K562 (cell line): ENCODE results near the gene HIVEP3. TPM values are rescaled to one million over a fixed set of nuclear protein-coding genes. Genes with fewer than 3 reads are reported as not detected.

Experiments used
- ATAC-seq: fragments of 200-7000 bp; cut with Tn5 transposase; 3 replicates; pipeline ENCODE4 v1.9.1; 2020; ENCODE audit warnings: moderate library complexity
- BruUV-seq: library from RNA; stranded (reverse); fragments of 400-500 nt; replicated peaks from 2 replicates; lab custom pipeline; 2021; lab: Mats Ljungman, UMichigan
- CTCF ChIA-PET: fragments of 300-600 bp; formaldehyde crosslinking; extraction: SDS; loops from one replicate; lab custom pipeline; 2021; ENCODE audit warnings: low intra/inter-chr PET ratio; lab: Yijun Ruan, JAX
- POLR2A ChIA-PET: fragments of 300-600, 350-650 bp; sonication (Branson Sonifier 250); formaldehyde crosslinking; extraction: SDS; loops from one replicate; lab custom pipeline; 2021; ENCODE audit warnings: antibody characterized with exemption, inconsistent platforms; lab: Yijun Ruan, JAX
- DNase-seq, 4 experiments: peaks; one replicate each; pipeline versions ENCODE4 v3.0.0 to v3.0.0-alpha.2; 2011 to 2018; ENCODE audit warnings: low spot score in 3 of 4, mixed read lengths in 3 of 4; ENCODE audit errors: extremely low read depth in 1 of 4
- FAIRE-seq: peaks from 2 replicates; lab custom pipeline; 2011; peaks lifted over from hg19 to GRCh38; lab: Jason Lieb, UNC
- H2AFZ ChIP-seq: 2 replicates; pipeline ENCODE4 v1.6.0; 2011; ENCODE audit warnings: low read depth, low read length, control low read depth, inconsistent platforms
- H3K27ac ChIP-seq: fragments of 200-600 bp; 3 replicates; pipeline ENCODE4 v1.8.0; 2011; ENCODE audit warnings: low read depth, mild to moderate bottlenecking, control low read depth, inconsistent platforms, low read length, moderate library complexity, mixed read lengths; ENCODE audit errors: extremely low read depth
- H3K27me3 ChIP-seq, 2 experiments: fragments of 300-600 bp in 1 of 2; 2 replicates in 1 of 2; 3 replicates in 1 of 2; pipeline versions ENCODE4 v1.6.0 to v1.8.0; 2011; ENCODE audit warnings: inconsistent platforms in 2 of 2, low read length in 2 of 2, mild to moderate bottlenecking in 1 of 2, mixed read lengths in 1 of 2, moderate library complexity in 1 of 2; ENCODE audit not compliant: control insufficient read depth in 2 of 2, insufficient read depth in 2 of 2
- H3K36me3 ChIP-seq: fragments of 300-600 bp; 3 replicates; pipeline ENCODE4 v1.8.0; 2011; ENCODE audit warnings: mild to moderate bottlenecking, low read length, inconsistent platforms; ENCODE audit not compliant: control insufficient read depth, insufficient read depth
- H3K4me1 ChIP-seq, 2 experiments: fragments of 200-600 bp in 1 of 2; replicated peaks in 1 of 2; 2 replicates in 1 of 2; 3 replicates in 1 of 2; pipeline versions ENCODE4 v1.5.1 to v1.8.0; 2011; ENCODE audit warnings: inconsistent platforms in 2 of 2, low read length in 2 of 2, mild to moderate bottlenecking in 1 of 2, mixed read lengths in 1 of 2, moderate library complexity in 1 of 2; ENCODE audit not compliant: control insufficient read depth in 2 of 2, insufficient read depth in 2 of 2
- H3K4me2 ChIP-seq: 2 replicates; pipeline ENCODE4 v1.6.1; 2011; ENCODE audit warnings: low read length, control low read depth, inconsistent platforms, mixed read lengths; ENCODE audit not compliant: insufficient read depth
- H3K4me3 ChIP-seq: fragments of 200-600 bp; sonication (generic), shearing (Covaris generic); 2 replicates; pipeline ENCODE4 v1.5.1; 2016; ENCODE audit warnings: control low read depth, inconsistent platforms
- H3K79me2 ChIP-seq: fragments of 200-600 bp; 3 replicates; pipeline ENCODE4 v1.8.0; 2011; ENCODE audit warnings: low read length, inconsistent platforms; ENCODE audit not compliant: control insufficient read depth, insufficient read depth
- H3K9ac ChIP-seq, 2 experiments: 2 replicates each; pipeline versions ENCODE4 v1.6.0 to v1.6.1; 2011; ENCODE audit warnings: low read depth in 2 of 2, low read length in 2 of 2, control low read depth in 1 of 2, inconsistent platforms in 1 of 2, mild to moderate bottlenecking in 1 of 2, mixed read lengths in 1 of 2; ENCODE audit not compliant: insufficient read depth in 1 of 2
- H3K9me1 ChIP-seq: one replicate; pipeline ENCODE4 v1.6.0; 2011; ENCODE audit warnings: inconsistent platforms, mild to moderate bottlenecking, low read length, moderate library complexity; ENCODE audit not compliant: control insufficient read depth, insufficient read depth
- H3K9me3 ChIP-seq: replicated peaks from 2 replicates; pipeline ENCODE4 v1.5.1; 2011; ENCODE audit warnings: low read depth, low read length, inconsistent platforms; ENCODE audit not compliant: control insufficient read depth, insufficient read depth
- H4K20me1 ChIP-seq: replicated peaks from 2 replicates; pipeline ENCODE4 v1.6.1; 2011; ENCODE audit warnings: low read length, inconsistent platforms, mixed read lengths; ENCODE audit not compliant: control insufficient read depth, insufficient read depth
- GTF2A2 ChIP-seq: IDR thresholded peaks from 2 replicates; pipeline ENCODE4 v1.6.1; 2016; ENCODE audit warnings: mild to moderate bottlenecking, missing genetic modification characterization, missing compliant biosample characterization
- MTA3 ChIP-seq: fragments of 450-650 bp; formaldehyde crosslinking; IDR thresholded peaks from 2 replicates; pipeline ENCODE4 v1.6.1; 2017; ENCODE audit warnings: mild to moderate bottlenecking, borderline replicate concordance
- SIRT6 ChIP-seq: IDR thresholded peaks from one replicate; pipeline ENCODE4 v1.6.1; 2012; ENCODE audit warnings: low read depth, mild to moderate bottlenecking, control low read depth, inconsistent platforms, low read length, moderate library complexity
- SMARCA5 ChIP-seq: fragments of 450-650 bp; IDR thresholded peaks from 2 replicates; pipeline ENCODE4 v1.6.1; 2016
- ZNF175 ChIP-seq: fragments of 200-800 bp; sonication (Bioruptor generic); IDR thresholded peaks from 2 replicates; pipeline ENCODE4 v1.6.1; 2016; ENCODE audit warnings: low read depth, mild to moderate bottlenecking, missing genetic modification characterization, missing compliant biosample characterization
- ZNF830 ChIP-seq: fragments of 250-450 bp; sonication (Bioruptor Pico); IDR thresholded peaks from 2 replicates; pipeline ENCODE4 v1.5.0; 2021; ENCODE audit warnings: mild to moderate bottlenecking
- WGBS: fragments of 100-300 bp; shearing (Covaris generic); methylation state at CpG from one replicate; pipeline ENCODE4 v1.1.6; 2016; ENCODE audit warnings: low coverage, mixed read lengths; ENCODE audit not compliant: insufficient coverage; ENCODE audit errors: missing lambda C conversion rate; 5-methylcytosine and 5-hydroxymethylcytosine counted together
- in situ Hi-C: fragments of 300-500 bp; cut with MboI; formaldehyde crosslinking; loops from 4 replicates; pipeline ENCODE4 v1.15.0; 2018; ENCODE audit warnings: inconsistent platforms, mixed read lengths
- intact Hi-C: fragments of 100-400 bp; cut with micrococcal nuclease; formaldehyde crosslinking; loops from 2 replicates; pipeline ENCODE4 v1.14.2; 2022
- polyA plus RNA-seq, 8 experiments: library from polyadenylated mRNA; depleted of rRNA in 4 of 8; stranded (reverse) in 5 of 8; unstranded in 3 of 8; fragments of >200 nt; fragmentation: Nextera tagmentation in 2 of 8; fragmentation: Illumina TruSeq in 1 of 8; extraction: Ambion mirVana in 2 of 8; extraction: Trizol in 1 of 8; gene quantifications; 2 replicates each; pipeline versions ENCODE4 v1.2.1 to v1.2.3, GENCODE V29; 2011 to 2014; ENCODE audit warnings: inconsistent platforms in 1 of 8, missing spikeins in 1 of 8
- total RNA-seq, 7 experiments: library from RNA; depleted of rRNA in 6 of 7; stranded (reverse); fragments of >200 nt in 6 of 7; fragmentation: Illumina TruSeq in 2 of 7; extraction: Trizol in 2 of 7; gene quantifications; 2 replicates each; pipeline versions ENCODE4 v1.2.1 to v1.2.3, GENCODE V29; 2011 to 2021; ENCODE audit warnings: low replicate concordance in 1 of 7
- TF ChIP-seq, protein P1 (sequence below): fragments of 450-650 bp; IDR thresholded peaks from 2 replicates; pipeline ENCODE4 v1.6.1; 2016; ENCODE audit warnings: antibody characterized with exemption
- TF ChIP-seq, protein P2 (sequence below): fragments of 150-350 bp; conservative IDR thresholded peaks from 2 replicates; pipeline ENCODE4 v1.6.1; 2014; ENCODE audit warnings: low read length
- TF ChIP-seq, protein P3 (sequence below): fragments of 250-450 bp; sonication (Bioruptor Pico); IDR thresholded peaks from 2 replicates; pipeline ENCODE4 v1.4.0; 2020; ENCODE audit warnings: mild to moderate bottlenecking, moderate library complexity

Gene HIVEP3
- total and polyA plus RNA-seq, 9 of the 15 experiments (the other 6 are each of a cell fraction or from before 2014, with no cell fraction given): 0.09 to 0.58 (median 0.34) TPM; not detected in 1

GRCh38 chr1:41515131-41515678 lies 403.5 kb downstream of the HIVEP3 start:
- BruUV-seq: no TSS peak

GRCh38 chr1:41514381-41514780 lies 404.3 kb downstream of the HIVEP3 start:
- in situ Hi-C loops: no loop called here
- BruUV-seq: no TSS peak
- WGBS: 2% methylated on average over 8 of the region's 8 CpGs
- Histone ChIP-seq H3K9me3 (no peaks in the 10 kb centered on the region), H3K27ac (no peak overlapping the region), H3K4me3 (no peak overlapping the region), H3K79me2 (no peaks in the 10 kb centered on the region), H2AFZ (no peak overlapping the region), H3K4me2 (no peak overlapping the region), H3K27me3 (peaks cover 37 to 77% of the 10 kb centered on the region in 2 experiments; a peak in 4 of 5 replicates), H3K9me1 (peaks cover 2% of the 10 kb centered on the region), H3K4me1 (peaks cover 0 to 28% of the 10 kb centered on the region in 2 experiments; a peak in 2 of 5 replicates), H3K9ac (no peak overlapping the region), H3K36me3 (no peaks in the 10 kb centered on the region), H4K20me1 (peaks cover 13% of the 10 kb centered on the region)
- DNase-seq: no peak
- POLR2A ChIA-PET: interaction anchor here (0.6 to 1.1 kb wide), 2 partner anchors 27 to 316 kb away, joined by 3 to 4 read pairs; no protein-coding TSS in a partner anchor
- CTCF ChIA-PET: interaction anchor here (0.6 kb wide), 1 partner anchor 1790 kb away, joined by 3 read pairs; no protein-coding TSS in a partner anchor
- intact Hi-C loops: no loop called here
- FAIRE-seq: no peak
- TF ChIP-seq ZNF175 (no peak), SMARCA5 (no peak), GTF2A2 (tag) (no peak)
- TF ChIP-seq, protein P1, sequence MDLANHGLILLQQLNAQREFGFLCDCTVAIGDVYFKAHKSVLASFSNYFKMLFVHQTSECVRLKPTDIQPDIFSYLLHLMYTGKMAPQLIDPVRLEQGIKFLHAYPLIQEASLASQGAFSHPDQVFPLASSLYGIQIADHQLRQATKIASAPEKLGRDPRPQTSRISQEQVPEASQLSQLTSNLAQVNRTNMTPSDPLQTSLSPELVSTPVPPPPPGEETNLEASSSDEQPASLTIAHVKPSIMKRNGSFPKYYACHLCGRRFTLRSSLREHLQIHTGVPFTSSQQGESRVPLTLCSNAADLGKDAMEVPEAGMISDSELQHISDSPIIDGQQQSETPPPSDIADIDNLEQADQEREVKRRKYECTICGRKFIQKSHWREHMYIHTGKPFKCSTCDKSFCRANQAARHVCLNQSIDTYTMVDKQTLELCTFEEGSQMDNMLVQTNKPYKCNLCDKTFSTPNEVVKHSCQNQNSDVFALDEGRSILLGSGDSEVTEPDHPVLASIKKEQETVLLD: no peak
- TF ChIP-seq, protein P2, sequence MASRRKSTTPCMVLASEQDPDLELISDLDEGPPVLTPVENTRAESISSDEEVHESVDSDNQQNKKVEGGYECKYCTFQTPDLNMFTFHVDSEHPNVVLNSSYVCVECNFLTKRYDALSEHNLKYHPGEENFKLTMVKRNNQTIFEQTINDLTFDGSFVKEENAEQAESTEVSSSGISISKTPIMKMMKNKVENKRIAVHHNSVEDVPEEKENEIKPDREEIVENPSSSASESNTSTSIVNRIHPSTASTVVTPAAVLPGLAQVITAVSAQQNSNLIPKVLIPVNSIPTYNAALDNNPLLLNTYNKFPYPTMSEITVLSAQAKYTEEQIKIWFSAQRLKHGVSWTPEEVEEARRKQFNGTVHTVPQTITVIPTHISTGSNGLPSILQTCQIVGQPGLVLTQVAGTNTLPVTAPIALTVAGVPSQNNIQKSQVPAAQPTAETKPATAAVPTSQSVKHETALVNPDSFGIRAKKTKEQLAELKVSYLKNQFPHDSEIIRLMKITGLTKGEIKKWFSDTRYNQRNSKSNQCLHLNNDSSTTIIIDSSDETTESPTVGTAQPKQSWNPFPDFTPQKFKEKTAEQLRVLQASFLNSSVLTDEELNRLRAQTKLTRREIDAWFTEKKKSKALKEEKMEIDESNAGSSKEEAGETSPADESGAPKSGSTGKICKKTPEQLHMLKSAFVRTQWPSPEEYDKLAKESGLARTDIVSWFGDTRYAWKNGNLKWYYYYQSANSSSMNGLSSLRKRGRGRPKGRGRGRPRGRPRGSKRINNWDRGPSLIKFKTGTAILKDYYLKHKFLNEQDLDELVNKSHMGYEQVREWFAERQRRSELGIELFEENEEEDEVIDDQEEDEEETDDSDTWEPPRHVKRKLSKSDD: no peak
- TF ChIP-seq, protein P3, sequence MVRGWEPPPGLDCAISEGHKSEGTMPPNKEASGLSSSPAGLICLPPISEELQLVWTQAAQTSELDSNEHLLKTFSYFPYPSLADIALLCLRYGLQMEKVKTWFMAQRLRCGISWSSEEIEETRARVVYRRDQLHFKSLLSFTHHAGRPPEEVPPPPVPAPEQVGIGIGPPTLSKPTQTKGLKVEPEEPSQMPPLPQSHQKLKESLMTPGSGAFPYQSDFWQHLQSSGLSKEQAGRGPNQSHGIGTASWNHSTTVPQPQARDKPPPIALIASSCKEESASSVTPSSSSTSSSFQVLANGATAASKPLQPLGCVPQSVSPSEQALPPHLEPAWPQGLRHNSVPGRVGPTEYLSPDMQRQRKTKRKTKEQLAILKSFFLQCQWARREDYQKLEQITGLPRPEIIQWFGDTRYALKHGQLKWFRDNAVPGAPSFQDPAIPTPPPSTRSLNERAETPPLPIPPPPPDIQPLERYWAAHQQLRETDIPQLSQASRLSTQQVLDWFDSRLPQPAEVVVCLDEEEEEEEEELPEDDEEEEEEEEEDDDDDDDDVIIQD (CRISPR knock-in tag): no peak
- ATAC-seq: no peak

More at GRCh38 chr1:41515131-41515678, 403.5 kb downstream of the HIVEP3 start:
- intact Hi-C loops: no loop called here
- no peak overlapping the region for H3K4me3 ChIP-seq
- TF ChIP-seq ZNF830 (CRISPR knock-in tag) (no peak), MTA3 (no peak), SIRT6 (no peak)
- in situ Hi-C loops: no loop called here
- H3K36me3 ChIP-seq: no peaks in the 10 kb centered on the region
- no peak overlapping the region for H3K4me2 ChIP-seq
- peaks cover 14% of the 10 kb centered on the region for H4K20me1 ChIP-seq
- H3K4me1 ChIP-seq: peaks cover 0 to 28% of the 10 kb centered on the region in 2 experiments; a peak in 2 of 5 replicates
- peaks cover 38 to 75% of the 10 kb centered on the region in 2 experiments; a peak in 4 of 5 replicates for H3K27me3 ChIP-seq
- no peaks in the 10 kb centered on the region for H3K9me3 ChIP-seq
- ChIA-PET POLR2A (interaction anchor here (0.6 to 1.1 kb wide), 2 partner anchors 28 to 360 kb away, joined by 3 to 4 read pairs; no protein-coding TSS in a partner anchor), CTCF (interaction anchor here (0.6 kb wide), 2 partner anchors 15 to 1791 kb away, joined by 3 read pairs; no protein-coding TSS in a partner anchor)
- H3K79me2 ChIP-seq: no peaks in the 10 kb centered on the region
- WGBS: 4% methylated on average over 5 of the region's 5 CpGs
- DNase-seq: no peak
- H2AFZ ChIP-seq: no peak overlapping the region
- no peak for FAIRE-seq
- H3K27ac ChIP-seq: no peak overlapping the region
- no peak overlapping the region for H3K9ac ChIP-seq
- ATAC-seq: no peak
- H3K9me1 ChIP-seq: peaks cover 2% of the 10 kb centered on the region
